WTC11 (cell line): Measurements from ENCODE around the gene LIN7B.

Source experiments
- CTCF ChIP-seq: fragments of 200-600 bp; IDR thresholded peaks from 2 replicates; pipeline ENCODE4 v1.8.0; 2022; ENCODE audit warnings: antibody characterized with exemption
- FOXP1 ChIP-seq: sonication (generic); formaldehyde crosslinking; IDR thresholded peaks from 2 replicates; pipeline ENCODE4 v1.8.0; 2022; ENCODE audit warnings: missing genetic modification reagents, mild to moderate bottlenecking, moderate library complexity, borderline replicate concordance
- TEAD1 ChIP-seq: sonication (generic); formaldehyde crosslinking; IDR thresholded peaks from 2 replicates; pipeline ENCODE4 v1.8.0; 2022; ENCODE audit warnings: mild to moderate bottlenecking, missing genetic modification reagents
- TF ChIP-seq, protein P1 (sequence below): sonication (generic); formaldehyde crosslinking; IDR thresholded peaks from 2 replicates; pipeline ENCODE4 v1.8.0; 2023; ENCODE audit warnings: mild to moderate bottlenecking, missing genetic modification reagents
- TF ChIP-seq, protein P2 (sequence below): sonication (generic); formaldehyde crosslinking; IDR thresholded peaks from 2 replicates; pipeline ENCODE4 v1.8.0; 2022; ENCODE audit warnings: mild to moderate bottlenecking, missing genetic modification reagents

- TF ChIP-seq CTCF (no peak), TEAD1 (no peak), FOXP1 (CRISPR knock-in tag) (no peak)
- TF ChIP-seq, protein P1, sequence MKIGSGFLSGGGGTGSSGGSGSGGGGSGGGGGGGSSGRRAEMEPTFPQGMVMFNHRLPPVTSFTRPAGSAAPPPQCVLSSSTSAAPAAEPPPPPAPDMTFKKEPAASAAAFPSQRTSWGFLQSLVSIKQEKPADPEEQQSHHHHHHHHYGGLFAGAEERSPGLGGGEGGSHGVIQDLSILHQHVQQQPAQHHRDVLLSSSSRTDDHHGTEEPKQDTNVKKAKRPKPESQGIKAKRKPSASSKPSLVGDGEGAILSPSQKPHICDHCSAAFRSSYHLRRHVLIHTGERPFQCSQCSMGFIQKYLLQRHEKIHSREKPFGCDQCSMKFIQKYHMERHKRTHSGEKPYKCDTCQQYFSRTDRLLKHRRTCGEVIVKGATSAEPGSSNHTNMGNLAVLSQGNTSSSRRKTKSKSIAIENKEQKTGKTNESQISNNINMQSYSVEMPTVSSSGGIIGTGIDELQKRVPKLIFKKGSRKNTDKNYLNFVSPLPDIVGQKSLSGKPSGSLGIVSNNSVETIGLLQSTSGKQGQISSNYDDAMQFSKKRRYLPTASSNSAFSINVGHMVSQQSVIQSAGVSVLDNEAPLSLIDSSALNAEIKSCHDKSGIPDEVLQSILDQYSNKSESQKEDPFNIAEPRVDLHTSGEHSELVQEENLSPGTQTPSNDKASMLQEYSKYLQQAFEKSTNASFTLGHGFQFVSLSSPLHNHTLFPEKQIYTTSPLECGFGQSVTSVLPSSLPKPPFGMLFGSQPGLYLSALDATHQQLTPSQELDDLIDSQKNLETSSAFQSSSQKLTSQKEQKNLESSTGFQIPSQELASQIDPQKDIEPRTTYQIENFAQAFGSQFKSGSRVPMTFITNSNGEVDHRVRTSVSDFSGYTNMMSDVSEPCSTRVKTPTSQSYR (CRISPR knock-in tag) = no peak
- TF ChIP-seq, protein P2, sequence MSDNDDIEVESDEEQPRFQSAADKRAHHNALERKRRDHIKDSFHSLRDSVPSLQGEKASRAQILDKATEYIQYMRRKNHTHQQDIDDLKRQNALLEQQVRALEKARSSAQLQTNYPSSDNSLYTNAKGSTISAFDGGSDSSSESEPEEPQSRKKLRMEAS (CRISPR knock-in tag) = no peak
Observed at GRCh38 chr19:49126575-49126974, 12.4 kb downstream of the LIN7B start.
